ENCODE measurements around the gene SALL4. TPM values are rescaled to one million over a fixed set of nuclear protein-coding genes. Genes with fewer than 3 reads are reported as not detected.

SALL4 gene
- total RNA-seq, 2 donors from 2014 or later = 1.8 to 12.6 TPM

- 53% methylated on average over 11 of the region's 11 CpGs for WGBS
- H3K36me3 ChIP-seq = no peaks in the 10 kb centered on the region
- no peaks in the 10 kb centered on the region for H3K27me3 ChIP-seq (replicated peaks; ENCODE audit: insufficient read depth)
- no peak overlapping the region for H3K4me3 ChIP-seq
- intact Hi-C loops (cut with DNase I) = no loop called here
- H3K27ac ChIP-seq = peak overlapping the region in 1 of 2 donors; percentile 50
- H3K9me3 ChIP-seq = no peaks in the 10 kb centered on the region
- H3K4me1 ChIP-seq (replicated peaks) = no peaks in the 10 kb centered on the region
- TF ChIP-seq POLR2AphosphoS5 (IDR thresholded peaks at IDR 0.05) (no peak), CTCF (IDR thresholded peaks at IDR 0.05) (no peak), POLR2A (IDR thresholded peaks at IDR 0.05) (no peak)
- no peak for DNase-seq (ENCODE audit: low spot score)
Measured at GRCh38 chr20:51735728-51736600, 66.4 kb downstream of the SALL4 start.

GRCh38 chr20:51734876-51735720, 67.2 kb downstream of the SALL4 start:
- Histone ChIP-seq H3K27ac (peak overlapping the region in 1 of 2 donors; percentile 50), H3K4me1 (replicated peaks) (no peaks in the 10 kb centered on the region), H3K4me3 (no peak overlapping the region), H3K9me3 (no peaks in the 10 kb centered on the region), H3K27me3 (replicated peaks; ENCODE audit: insufficient read depth) (no peaks in the 10 kb centered on the region), H3K36me3 (no peaks in the 10 kb centered on the region)
- DNase-seq (ENCODE audit: low spot score) = no peak
- WGBS = 64% methylated on average over 13 of the region's 13 CpGs
- intact Hi-C loops (cut with DNase I) = no loop called here
- TF ChIP-seq POLR2A (IDR thresholded peaks at IDR 0.05) = no peak
- no peak for TF ChIP-seq CTCF (IDR thresholded peaks at IDR 0.05)
- no peak for TF ChIP-seq POLR2AphosphoS5 (IDR thresholded peaks at IDR 0.05)

GRCh38 chr20:51733070-51733469, 69.3 kb downstream of the SALL4 start:
- H3K4me1 ChIP-seq (replicated peaks) = no peaks in the 10 kb centered on the region
- H3K27ac ChIP-seq = no peak overlapping the region
- no peaks in the 10 kb centered on the region for H3K9me3 ChIP-seq
- no peak for DNase-seq (ENCODE audit: low spot score)
- TF ChIP-seq CTCF (IDR thresholded peaks at IDR 0.05) = no peak
- no peaks in the 10 kb centered on the region for H3K27me3 ChIP-seq (replicated peaks; ENCODE audit: insufficient read depth)
- WGBS = 88% methylated on average over 3 of the region's 3 CpGs
- H3K36me3 ChIP-seq = no peaks in the 10 kb centered on the region
- intact Hi-C loops (cut with DNase I) = no loop called here
- no peak overlapping the region for H3K4me3 ChIP-seq

Other genes with a start within 250 kb of the SALL4 start
- gene ATP9A, start 34.1 kb downstream of the SALL4 start, total RNA-seq = 100 to 1,000 TPM in 1 of 2 donors, 10 to 100 TPM in 1; 35.1 to 118 TPM

Measured in prostate gland (tissue), 2 donors.